ENCODE measurements around the gene ESPN.

ESPN gene

DNA sequence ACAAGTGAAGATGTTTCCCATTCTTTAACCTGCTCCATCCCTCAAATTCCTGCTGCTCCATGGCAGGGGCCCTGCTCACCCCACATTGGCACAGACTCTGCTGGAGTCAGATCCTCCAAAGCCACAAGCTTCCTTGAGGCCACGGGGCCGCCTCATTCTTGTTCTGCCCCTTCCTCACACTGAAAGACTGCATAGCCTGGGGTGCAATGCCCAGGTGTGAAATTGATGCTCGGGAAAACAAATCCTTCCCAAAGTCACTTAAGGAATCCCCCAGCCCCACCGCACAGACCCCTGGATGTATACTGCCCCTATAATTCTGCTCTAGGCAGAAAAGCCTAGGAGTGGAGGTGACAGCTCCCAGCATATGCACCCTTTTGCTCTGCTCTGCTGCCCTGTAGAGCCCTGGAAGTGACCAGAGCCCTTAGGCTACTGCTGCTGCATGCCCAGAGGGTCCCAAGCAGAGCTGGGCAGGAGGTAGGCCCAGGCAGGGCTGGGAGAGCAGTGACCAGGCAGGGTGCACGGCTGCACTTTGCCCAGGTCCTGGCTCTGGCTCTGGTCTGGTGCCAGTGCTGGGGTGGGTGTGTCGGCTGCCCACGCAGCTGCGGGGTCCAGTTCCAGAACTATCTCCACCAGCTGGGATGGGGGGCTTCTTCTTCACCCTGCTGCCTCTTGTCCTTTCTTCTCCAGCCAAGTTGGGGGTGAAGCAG lies 6.5 kb upstream of the ESPN start:
- H3K4me3 ChIP-seq (ENCODE audit: low read depth, low read length) = no peak overlapping the region
- TF ChIP-seq, protein P1, sequence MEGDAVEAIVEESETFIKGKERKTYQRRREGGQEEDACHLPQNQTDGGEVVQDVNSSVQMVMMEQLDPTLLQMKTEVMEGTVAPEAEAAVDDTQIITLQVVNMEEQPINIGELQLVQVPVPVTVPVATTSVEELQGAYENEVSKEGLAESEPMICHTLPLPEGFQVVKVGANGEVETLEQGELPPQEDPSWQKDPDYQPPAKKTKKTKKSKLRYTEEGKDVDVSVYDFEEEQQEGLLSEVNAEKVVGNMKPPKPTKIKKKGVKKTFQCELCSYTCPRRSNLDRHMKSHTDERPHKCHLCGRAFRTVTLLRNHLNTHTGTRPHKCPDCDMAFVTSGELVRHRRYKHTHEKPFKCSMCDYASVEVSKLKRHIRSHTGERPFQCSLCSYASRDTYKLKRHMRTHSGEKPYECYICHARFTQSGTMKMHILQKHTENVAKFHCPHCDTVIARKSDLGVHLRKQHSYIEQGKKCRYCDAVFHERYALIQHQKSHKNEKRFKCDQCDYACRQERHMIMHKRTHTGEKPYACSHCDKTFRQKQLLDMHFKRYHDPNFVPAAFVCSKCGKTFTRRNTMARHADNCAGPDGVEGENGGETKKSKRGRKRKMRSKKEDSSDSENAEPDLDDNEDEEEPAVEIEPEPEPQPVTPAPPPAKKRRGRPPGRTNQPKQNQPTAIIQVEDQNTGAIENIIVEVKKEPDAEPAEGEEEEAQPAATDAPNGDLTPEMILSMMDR (IDR thresholded peaks at IDR 0.05; ENCODE audit: borderline replicate concordance, insufficient read depth, low read depth, low read length) = no peak

DNA sequence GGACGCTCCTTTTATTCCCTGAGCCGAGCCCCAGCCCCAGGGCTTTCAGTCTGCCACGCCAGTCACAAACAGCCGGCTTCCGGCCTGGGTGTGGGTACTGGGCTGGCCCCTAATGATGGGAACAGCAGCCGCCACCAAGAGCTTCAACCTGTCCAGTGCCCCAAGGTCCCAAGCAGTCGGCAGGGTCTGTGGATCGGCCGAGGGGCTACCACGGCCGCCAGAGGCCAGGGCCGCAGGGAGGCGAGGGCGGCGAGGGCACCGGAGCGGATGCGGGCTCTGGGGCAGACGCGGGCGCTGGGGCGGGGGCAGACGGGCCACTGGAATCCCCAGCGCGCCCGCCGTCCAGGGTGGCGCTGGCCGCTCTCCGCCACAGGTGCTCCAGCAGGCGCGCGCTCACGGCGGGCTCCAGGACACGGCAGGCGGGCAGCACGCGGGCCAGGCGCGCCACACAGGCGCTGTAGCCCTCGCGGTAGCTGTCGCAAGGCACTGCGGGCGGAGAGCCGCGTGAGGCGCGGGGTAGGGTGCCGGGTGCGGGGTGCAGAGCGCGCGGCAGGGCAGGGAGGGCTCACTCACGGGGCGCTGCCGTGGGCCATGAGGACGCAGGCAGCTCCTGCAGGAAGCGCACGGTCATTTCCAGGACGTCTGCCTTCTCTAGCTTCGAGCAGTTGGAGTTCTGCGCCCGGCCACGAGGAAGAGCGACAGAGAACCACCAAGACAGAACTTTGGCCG lies 5.7 kb upstream of the ESPN start:
- TF ChIP-seq, protein P1 (IDR thresholded peaks at IDR 0.05; ENCODE audit: borderline replicate concordance, insufficient read depth, low read depth, low read length) = no peak
- H3K4me3 ChIP-seq (ENCODE audit: low read depth, low read length) = no peak overlapping the region

DNA sequence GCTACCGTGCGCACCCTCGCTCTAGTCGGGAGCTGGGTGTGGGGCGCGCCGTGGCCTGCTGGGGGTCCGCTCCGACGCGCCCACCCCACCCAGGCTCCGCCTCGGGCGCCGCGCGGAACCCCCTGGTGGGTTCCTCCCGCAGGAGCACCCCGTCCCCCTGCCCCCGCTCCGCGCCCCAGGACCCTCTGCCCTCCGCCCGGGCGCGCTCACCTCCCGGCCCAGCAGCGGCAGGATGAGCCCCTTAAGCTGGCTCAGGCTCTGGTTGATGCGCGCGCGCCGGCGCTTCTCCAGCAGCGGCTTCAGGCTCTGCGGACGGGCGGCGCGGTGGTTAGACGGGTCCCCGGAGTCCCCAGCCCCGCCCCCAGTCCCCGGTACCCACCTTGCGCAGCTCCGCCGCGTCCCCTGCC lies 5.2 kb upstream of the ESPN start:
- H3K4me3 ChIP-seq (ENCODE audit: low read depth, low read length) = no peak overlapping the region
- TF ChIP-seq, protein P1 (IDR thresholded peaks at IDR 0.05; ENCODE audit: borderline replicate concordance, insufficient read depth, low read depth, low read length) = no peak

DNA sequence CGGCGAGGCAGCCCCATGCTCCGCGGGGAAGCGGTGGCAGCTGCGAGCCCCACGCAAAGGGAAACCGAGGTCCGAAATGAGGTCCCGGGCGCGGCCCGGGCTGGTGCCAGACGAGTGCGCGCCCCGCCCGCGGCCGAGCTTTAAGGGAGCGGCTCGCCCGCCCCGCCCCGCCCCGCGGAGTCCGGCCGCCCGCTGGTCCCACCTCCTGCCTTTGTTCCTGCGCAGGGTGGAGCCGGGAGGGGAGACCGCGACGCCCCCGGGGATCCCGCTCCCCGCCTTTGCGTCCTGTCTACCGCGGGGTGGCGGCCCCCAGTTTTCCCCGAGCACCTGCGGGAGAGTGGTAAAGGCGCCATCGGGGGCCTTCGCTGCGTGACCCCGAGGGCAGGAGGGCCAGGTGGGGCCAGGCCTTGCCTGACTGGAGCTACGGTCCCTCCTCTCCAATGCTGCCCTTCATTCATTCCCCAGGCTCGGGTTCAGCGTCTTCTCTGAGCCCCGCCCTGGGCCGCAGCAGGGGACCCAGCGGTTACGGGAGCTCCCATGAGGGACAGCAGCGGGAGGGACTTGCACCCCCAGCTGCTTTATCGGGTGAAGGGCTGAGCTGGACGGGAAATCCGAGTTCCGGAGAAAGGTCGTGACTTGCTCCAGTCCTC lies 4.6 kb upstream of the ESPN start, which contains the start of gene HES2:
Gene HES2, minus strand, starts transcription at position 116 of the 650 bp plus-strand sequence. Its CDS starts 99 bp downstream, at position 17.
- no peak within 1 kb of the TSS for H3K4me3 ChIP-seq (ENCODE audit: low read depth, low read length)
- TF ChIP-seq, protein P1 (IDR thresholded peaks at IDR 0.05; ENCODE audit: borderline replicate concordance, insufficient read depth, low read depth, low read length) = no peak

DNA sequence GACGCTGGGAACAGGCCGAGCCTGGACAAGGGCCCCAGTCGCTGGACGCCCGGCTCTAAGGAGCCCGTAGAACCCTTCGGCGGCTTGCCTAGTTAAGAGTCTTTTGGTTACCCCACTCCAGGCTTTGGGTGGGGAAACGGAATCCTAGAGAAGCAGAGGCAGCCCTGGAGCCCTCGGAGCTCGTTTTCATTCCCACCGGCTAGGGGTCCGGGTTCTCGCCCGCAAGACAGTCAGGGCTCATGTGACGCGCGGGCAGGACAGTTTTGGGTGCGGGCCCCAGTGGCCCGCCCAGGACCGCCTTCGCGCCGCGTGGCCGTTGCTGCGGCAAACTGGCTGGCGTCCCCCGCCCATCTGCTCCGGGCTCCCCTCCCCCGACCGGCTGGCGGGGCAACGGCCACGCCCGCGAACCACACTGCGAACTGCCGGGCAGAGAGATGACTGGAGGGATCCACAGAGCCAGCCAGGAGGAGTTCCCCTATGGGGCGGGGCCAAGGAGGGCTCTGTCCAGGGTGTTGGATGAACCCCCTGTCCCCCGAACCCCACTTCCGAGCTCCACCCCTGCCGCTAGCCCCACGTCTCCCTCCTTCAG lies 4.0 kb upstream of the ESPN start:
- H3K4me3 ChIP-seq (ENCODE audit: low read depth, low read length) = no peak overlapping the region

DNA sequence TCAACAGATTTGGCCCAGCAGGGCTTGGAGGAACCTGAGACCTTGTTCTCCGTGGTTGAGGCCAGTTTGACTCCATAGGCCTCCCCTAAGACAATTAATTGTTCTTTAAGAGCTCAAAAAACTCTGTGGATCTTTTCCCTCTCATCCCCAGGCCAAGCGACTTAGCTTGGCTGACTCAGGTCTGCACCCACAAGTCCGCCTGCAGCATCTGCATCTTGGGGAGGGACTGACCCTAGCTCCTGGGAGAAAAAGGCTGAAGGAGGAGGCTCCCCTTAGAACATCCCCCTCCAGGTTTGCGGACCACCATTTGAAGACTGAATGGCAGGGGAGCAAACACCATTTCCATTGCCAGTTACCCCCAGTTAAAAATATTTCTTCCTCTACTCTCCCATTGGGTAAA lies 3.3 kb upstream of the ESPN start:
- no peak overlapping the region for H3K4me3 ChIP-seq (ENCODE audit: low read depth, low read length)
- TF ChIP-seq, protein P1 (IDR thresholded peaks at IDR 0.05; ENCODE audit: borderline replicate concordance, insufficient read depth, low read depth, low read length) = no peak

More for the DNA sequence above, 4.0 kb upstream of the ESPN start:
- TF ChIP-seq, protein P1 (IDR thresholded peaks at IDR 0.05; ENCODE audit: borderline replicate concordance, insufficient read depth, low read depth, low read length) = no peak

All from GM12875 (cell line).